IMR-90 (cell line): ENCODE data around the gene ROBO1. TPM values are rescaled to one million over a fixed set of nuclear protein-coding genes. Genes with fewer than 3 reads are reported as not detected.

Experiments
- ATAC-seq: fragments of 200-7000 bp; cut with Tn5 transposase; 2 replicates; pipeline ENCODE4 v1.9.1; 2020; ENCODE audit warnings: low read depth, mild to moderate bottlenecking, moderate library complexity
- BruUV-seq: library from RNA; stranded (reverse); fragments of 400-500 nt; replicated peaks from 2 replicates; lab custom pipeline; 2021; lab: Mats Ljungman, UMichigan
- CTCF ChIA-PET: fragments of 300-600 bp; formaldehyde crosslinking; extraction: SDS; loops from one replicate; lab custom pipeline; 2021; ENCODE audit warnings: antibody characterized with exemption; lab: Yijun Ruan, JAX
- POLR2A ChIA-PET: fragments of 300-600 bp; sonication (Branson Sonifier 250); formaldehyde crosslinking; loops from one replicate; lab custom pipeline; 2022; ENCODE audit warnings: antibody characterized with exemption; ENCODE audit not compliant: unreplicated experiment; lab: Charles Lee
- DNase-seq: peaks from one replicate; pipeline ENCODE4 v3.0.0; 2013
- H2AFZ ChIP-seq: replicated peaks from 2 replicates; pipeline ENCODE3; 2013; ENCODE audit warnings: low read length, mild to moderate bottlenecking; ENCODE audit not compliant: poor library complexity
- H2AK5ac ChIP-seq: 2 replicates; pipeline ENCODE4 v1.6.1; 2013; ENCODE audit warnings: low read depth, low read length, inconsistent platforms
- H2AK9ac ChIP-seq: replicated peaks from 2 replicates; pipeline ENCODE3; 2013; ENCODE audit warnings: mild to moderate bottlenecking, low read depth, low read length, moderate library complexity; ENCODE audit not compliant: poor library complexity
- H2BK120ac ChIP-seq: 2 replicates; pipeline ENCODE4 v1.6.1; 2013; ENCODE audit warnings: low read depth, low read length, inconsistent platforms
- H2BK15ac ChIP-seq: 3 replicates; pipeline ENCODE4 v1.6.1; 2013; ENCODE audit warnings: low read depth, low read length, inconsistent platforms
- H2BK20ac ChIP-seq: 2 replicates; pipeline ENCODE4 v1.6.1; 2013; ENCODE audit warnings: low read depth, mild to moderate bottlenecking, inconsistent platforms, low read length, moderate library complexity
- H2BK5ac ChIP-seq: 2 replicates; pipeline ENCODE4 v1.6.1; 2013; ENCODE audit warnings: mild to moderate bottlenecking, low read depth, low read length, inconsistent platforms; ENCODE audit not compliant: poor library complexity, severe bottlenecking
- H3K14ac ChIP-seq: replicated peaks from 2 replicates; pipeline ENCODE4 v1.6.1; 2013; ENCODE audit warnings: low read depth, low read length, inconsistent platforms
- H3K18ac ChIP-seq: 2 replicates; pipeline ENCODE4 v1.6.1; 2013; ENCODE audit warnings: low read depth, low read length, control low read depth
- H3K23ac ChIP-seq: 2 replicates; pipeline ENCODE4 v1.6.1; 2013; ENCODE audit warnings: low read depth, low read length, inconsistent platforms
- H3K27ac ChIP-seq: 2 replicates; pipeline ENCODE4 v1.5.1; 2013; ENCODE audit warnings: mild to moderate bottlenecking, control low read depth, low read length; ENCODE audit not compliant: insufficient read depth
- H3K27me3 ChIP-seq: 2 replicates; pipeline ENCODE4 v1.6.1; 2013; ENCODE audit warnings: low read length; ENCODE audit not compliant: control insufficient read depth, insufficient read depth
- H3K36me3 ChIP-seq: 2 replicates; pipeline ENCODE4 v1.6.1; 2013; ENCODE audit warnings: low read length, mixed read lengths; ENCODE audit not compliant: control insufficient read depth, insufficient read depth
- H3K4ac ChIP-seq: 2 replicates; pipeline ENCODE4 v1.6.1; 2013; ENCODE audit warnings: low read depth, low read length, inconsistent platforms
- H3K4me1 ChIP-seq: 2 replicates; pipeline ENCODE4 v1.6.1; 2013; ENCODE audit warnings: low read length, mixed read lengths; ENCODE audit not compliant: control insufficient read depth, insufficient read depth
- H3K4me2 ChIP-seq: 2 replicates; pipeline ENCODE4 v1.6.1; 2013; ENCODE audit warnings: low read depth, mild to moderate bottlenecking, control low read depth, low read length, moderate library complexity
- H3K4me3 ChIP-seq: 2 replicates; pipeline ENCODE4 v1.5.1; 2013; ENCODE audit warnings: low read depth, mild to moderate bottlenecking, control low read depth, low read length, moderate library complexity; ENCODE audit not compliant: insufficient read depth
- H3K56ac ChIP-seq: 2 replicates; pipeline ENCODE4 v1.6.1; 2013; ENCODE audit warnings: low read length, inconsistent platforms; ENCODE audit not compliant: insufficient read depth; ENCODE audit errors: extremely low read depth
- H3K79me1 ChIP-seq, 2 experiments: 2 replicates each; pipeline ENCODE4 v1.6.1; 2013; ENCODE audit warnings: low read length in 2 of 2, inconsistent platforms in 1 of 2, low read depth in 1 of 2
- H3K9ac ChIP-seq: 2 replicates; pipeline ENCODE4 v1.6.1; 2013; ENCODE audit warnings: low read depth, low read length, control low read depth
- H3K9me1 ChIP-seq: 2 replicates; pipeline ENCODE4 v1.6.1; 2013; ENCODE audit warnings: low read length, inconsistent platforms; ENCODE audit not compliant: insufficient read depth
- H3K9me3 ChIP-seq: 2 replicates; pipeline ENCODE4 v1.6.1; 2013; ENCODE audit warnings: low read length; ENCODE audit not compliant: control insufficient read depth, insufficient read depth
- H4K20me1 ChIP-seq: 2 replicates; pipeline ENCODE4 v1.6.1; 2013; ENCODE audit warnings: low read length, inconsistent platforms; ENCODE audit not compliant: insufficient read depth
- H4K5ac ChIP-seq: 2 replicates; pipeline ENCODE4 v1.6.1; 2013; ENCODE audit warnings: mild to moderate bottlenecking, low read depth, low read length, control low read depth
- H4K8ac ChIP-seq, 2 experiments: 2 replicates each; pipeline ENCODE4 v1.6.1; 2013; ENCODE audit warnings: low read depth in 2 of 2, low read length in 2 of 2, control low read depth in 1 of 2, inconsistent platforms in 1 of 2
- H4K91ac ChIP-seq: 2 replicates; pipeline ENCODE4 v1.6.1; 2013; ENCODE audit warnings: low read depth, low read length, inconsistent platforms; ENCODE audit not compliant: insufficient read depth
- POLR2A ChIP-seq: IDR thresholded peaks from 2 replicates; pipeline ENCODE4 v1.6.1; 2012; ENCODE audit warnings: mild to moderate bottlenecking, low read depth, low read length
- RAD21 ChIP-seq: IDR thresholded peaks from 2 replicates; pipeline ENCODE4 v1.6.1; 2012; ENCODE audit warnings: low read length, improper control_type of control experiment
- SMC3 ChIP-seq: fragments of 150-350 bp; IDR thresholded peaks from 2 replicates; pipeline ENCODE4 v1.6.1; 2016; ENCODE audit warnings: low read depth, mild to moderate bottlenecking, antibody characterized with exemption, low read length, moderate library complexity
- WGBS, 2 experiments: methylation state at CpG; one replicate each; pipeline versions ENCODE4 v1.1.5 to v1.1.7; 2013; ENCODE audit warnings: missing lambda C conversion rate in 2 of 2; ENCODE audit not compliant: insufficient read length in 1 of 2; ENCODE audit errors: extremely low coverage in 2 of 2; 5-methylcytosine and 5-hydroxymethylcytosine counted together
- dilution Hi-C: fragments of 300-500 bp; cut with HindIII; formaldehyde crosslinking; loops from one replicate; pipeline ENCODE4 v1.14.3; 2018; ENCODE audit warnings: low sequenced_read_pairs; ENCODE audit not compliant: unreplicated experiment
- in situ Hi-C: fragments of 300-500 bp; cut with MboI; formaldehyde crosslinking; loops from 3 replicates; pipeline ENCODE4 v1.14.3; 2019; ENCODE audit warnings: low sequenced_read_pairs, inconsistent platforms, mixed read lengths
- intact Hi-C: fragments of 100-400 bp; cut with micrococcal nuclease; formaldehyde crosslinking; loops from 2 replicates; pipeline ENCODE4 v1.10.0; 2022
- polyA plus RNA-seq, 3 experiments: library from polyadenylated mRNA; depleted of rRNA; stranded (reverse); fragments of >200 nt; gene quantifications; 2 replicates each; pipeline ENCODE4 v1.2.3, GENCODE V29; 2012; ENCODE audit warnings: low replicate concordance in 1 of 3
- total RNA-seq: library from RNA; depleted of rRNA; stranded (reverse); fragments of >200 nt; gene quantifications from 2 replicates; pipeline ENCODE4 v1.2.3, GENCODE V29; 2012
- TF ChIP-seq, protein P1 (sequence below): conservative IDR thresholded peaks from 2 replicates; pipeline ENCODE4 v1.5.1; 2012; ENCODE audit warnings: mild to moderate bottlenecking, low read depth, low read length, improper control_type of control experiment
- TF ChIP-seq, protein P2 (sequence below): fragments of 150-350 bp; IDR thresholded peaks from 2 replicates; pipeline ENCODE4 v1.6.1; 2017; ENCODE audit warnings: mild to moderate bottlenecking, antibody characterized with exemption, low read length, low read depth

Gene ROBO1
- total and polyA plus RNA-seq, 2 of the 4 experiments (the other 2 are of a cell fraction): 24.1 to 53.9 TPM

DNA sequence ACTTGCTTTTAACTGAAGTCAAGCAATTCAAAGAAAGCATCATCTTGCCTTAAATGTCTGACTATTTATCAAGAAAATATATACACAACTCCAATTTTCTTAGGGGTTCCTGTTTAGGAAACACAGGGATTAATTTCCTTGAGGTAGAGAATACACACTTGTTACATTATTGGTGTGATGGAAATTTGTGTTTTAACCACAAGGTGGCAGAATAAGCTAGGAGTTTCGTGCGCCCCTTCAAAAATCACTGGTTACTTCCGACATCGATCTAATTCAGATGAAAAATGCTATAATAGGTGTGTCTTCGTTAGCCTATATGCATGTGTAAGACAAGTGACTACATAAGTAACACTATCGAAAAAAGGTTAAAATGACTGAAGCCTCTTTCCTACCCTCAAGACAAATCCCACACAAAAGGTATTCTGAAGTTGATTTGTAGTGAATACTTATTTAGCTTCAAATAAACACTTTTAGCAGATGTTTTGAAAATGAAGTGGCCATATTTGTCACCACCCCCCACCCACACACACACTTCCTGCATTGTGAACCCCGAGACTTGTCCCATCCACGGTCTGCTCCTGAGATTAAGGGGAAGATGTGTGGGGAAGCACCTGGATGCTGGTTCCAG, 246.5 kb downstream of the ROBO1 start:
- Histone ChIP-seq H3K36me3 (no peaks in the 10 kb centered on the region), H2BK5ac (no peak overlapping the region), H2AFZ (no peak overlapping the region), H2AK9ac (no peak overlapping the region), H3K4me1 (no peaks in the 10 kb centered on the region), H4K91ac (no peak overlapping the region), H2BK20ac (no peak overlapping the region), H3K4me3 (no peak overlapping the region), H4K20me1 (no peaks in the 10 kb centered on the region), H3K4me2 (peak overlapping the region; percentile 56; the same call in 1 of the 2 replicates), H2BK120ac (no peak overlapping the region), H4K8ac (no peak overlapping the region), H3K27me3 (no peaks in the 10 kb centered on the region), H3K9me1 (no peaks in the 10 kb centered on the region), H2AK5ac (no peak overlapping the region), H3K9me3 (no peaks in the 10 kb centered on the region), H3K23ac (no peak overlapping the region), H3K9ac (no peak overlapping the region), H4K5ac (no peak overlapping the region), H3K18ac (no peak overlapping the region), H3K27ac (no peak overlapping the region), H3K14ac (no peak overlapping the region), H3K4ac (no peak overlapping the region), H3K56ac (no peak overlapping the region), H3K79me1 (no peaks in the 10 kb centered on the region), H2BK15ac (no peak overlapping the region)
- WGBS, 2 experiments: no CpG with 5 or more reads among the region's 8 CpGs
- in situ Hi-C loops: loop anchor here (10.0 kb wide), 1 partner anchor 1723 kb away; no protein-coding TSS in a partner anchor
- dilution Hi-C loops: no loop called here
- ATAC-seq (peak; percentile 66; the same call in 1 of the 2 replicates), DNase-seq (peak; percentile 32)
- BruUV-seq: no TSS peak
- POLR2A ChIA-PET: no interaction called here
- CTCF ChIA-PET: interaction anchor here (0.6 to 1.2 kb wide), 9 partner anchors 9 to 1100 kb away, joined by 3 to 5 read pairs (median 3); no protein-coding TSS in a partner anchor
- intact Hi-C loops: loop anchor here (1.0 to 5.0 kb wide), 2 partner anchors 1722 to 1816 kb away; no protein-coding TSS in a partner anchor
- TF ChIP-seq RAD21: peak; percentile 77
- TF ChIP-seq, protein P1, sequence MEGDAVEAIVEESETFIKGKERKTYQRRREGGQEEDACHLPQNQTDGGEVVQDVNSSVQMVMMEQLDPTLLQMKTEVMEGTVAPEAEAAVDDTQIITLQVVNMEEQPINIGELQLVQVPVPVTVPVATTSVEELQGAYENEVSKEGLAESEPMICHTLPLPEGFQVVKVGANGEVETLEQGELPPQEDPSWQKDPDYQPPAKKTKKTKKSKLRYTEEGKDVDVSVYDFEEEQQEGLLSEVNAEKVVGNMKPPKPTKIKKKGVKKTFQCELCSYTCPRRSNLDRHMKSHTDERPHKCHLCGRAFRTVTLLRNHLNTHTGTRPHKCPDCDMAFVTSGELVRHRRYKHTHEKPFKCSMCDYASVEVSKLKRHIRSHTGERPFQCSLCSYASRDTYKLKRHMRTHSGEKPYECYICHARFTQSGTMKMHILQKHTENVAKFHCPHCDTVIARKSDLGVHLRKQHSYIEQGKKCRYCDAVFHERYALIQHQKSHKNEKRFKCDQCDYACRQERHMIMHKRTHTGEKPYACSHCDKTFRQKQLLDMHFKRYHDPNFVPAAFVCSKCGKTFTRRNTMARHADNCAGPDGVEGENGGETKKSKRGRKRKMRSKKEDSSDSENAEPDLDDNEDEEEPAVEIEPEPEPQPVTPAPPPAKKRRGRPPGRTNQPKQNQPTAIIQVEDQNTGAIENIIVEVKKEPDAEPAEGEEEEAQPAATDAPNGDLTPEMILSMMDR: peak; percentile 63
- TF ChIP-seq SMC3: peak; percentile 43; the same call in 1 of the 2 replicates
- TF ChIP-seq POLR2A: no peak
- TF ChIP-seq, protein P2, sequence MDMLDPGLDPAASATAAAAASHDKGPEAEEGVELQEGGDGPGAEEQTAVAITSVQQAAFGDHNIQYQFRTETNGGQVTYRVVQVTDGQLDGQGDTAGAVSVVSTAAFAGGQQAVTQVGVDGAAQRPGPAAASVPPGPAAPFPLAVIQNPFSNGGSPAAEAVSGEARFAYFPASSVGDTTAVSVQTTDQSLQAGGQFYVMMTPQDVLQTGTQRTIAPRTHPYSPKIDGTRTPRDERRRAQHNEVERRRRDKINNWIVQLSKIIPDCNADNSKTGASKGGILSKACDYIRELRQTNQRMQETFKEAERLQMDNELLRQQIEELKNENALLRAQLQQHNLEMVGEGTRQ: no peak
